ELR (cell line): ENCODE data around the gene AFAP1L2.
A peak's percentile ranks its signal among the peaks of the same experiment; 100 is the strongest.

Source experiments
- DNase-seq: peaks from one replicate; pipeline ENCODE4 v3.0.0-alpha.2; 2015; ENCODE audit warnings: low read depth

Gene AFAP1L2

GRCh38 chr10:114271075-114271778 is 133.1 kb downstream of the AFAP1L2 start:
- DNase-seq, result peak; percentile 58

DNA sequence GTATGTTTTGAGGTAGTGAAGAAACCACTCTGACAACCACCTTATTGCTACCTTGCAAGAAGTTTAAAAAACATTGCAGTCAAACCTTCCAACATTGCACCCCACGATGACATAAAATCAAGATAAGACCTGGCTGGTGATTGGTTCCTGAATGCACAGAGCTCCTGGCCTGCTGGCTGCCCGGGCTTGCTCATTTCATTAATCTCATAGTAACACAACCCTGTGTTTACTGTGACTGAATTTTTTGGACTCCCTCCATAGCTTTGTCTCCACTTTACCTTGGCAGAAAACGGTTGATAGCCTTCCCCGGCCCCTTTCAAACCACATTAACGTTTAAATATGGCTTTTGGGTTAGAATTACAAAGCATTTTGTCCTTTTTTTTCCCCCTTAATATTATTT is 137.8 kb downstream of the AFAP1L2 start:
- no peak for DNase-seq

- no peak for DNase-seq
Measured at GRCh38 chr10:114265392-114266053, 138.8 kb downstream of the AFAP1L2 start.

DNA sequence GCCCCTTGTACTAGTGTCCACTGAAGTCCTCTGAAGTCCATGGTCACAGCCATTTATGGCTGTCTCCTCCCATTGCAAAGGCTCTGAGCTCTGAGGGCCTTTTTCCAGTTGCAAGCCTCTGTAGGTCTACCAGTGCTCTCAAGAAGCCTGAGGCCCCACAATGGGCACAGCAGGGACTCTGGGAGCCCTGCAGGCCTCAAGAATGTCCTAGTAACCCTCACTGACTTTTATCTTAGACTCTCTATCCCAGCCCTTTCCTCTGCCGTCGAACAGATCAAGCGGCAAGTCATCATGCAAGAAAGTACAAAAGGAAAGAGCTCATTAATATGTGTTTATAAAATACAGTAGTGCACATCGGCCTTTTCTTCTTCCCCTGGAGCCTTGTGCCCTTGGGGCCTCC is 141.8 kb downstream of the AFAP1L2 start:
- DNase-seq, result no peak

DNA sequence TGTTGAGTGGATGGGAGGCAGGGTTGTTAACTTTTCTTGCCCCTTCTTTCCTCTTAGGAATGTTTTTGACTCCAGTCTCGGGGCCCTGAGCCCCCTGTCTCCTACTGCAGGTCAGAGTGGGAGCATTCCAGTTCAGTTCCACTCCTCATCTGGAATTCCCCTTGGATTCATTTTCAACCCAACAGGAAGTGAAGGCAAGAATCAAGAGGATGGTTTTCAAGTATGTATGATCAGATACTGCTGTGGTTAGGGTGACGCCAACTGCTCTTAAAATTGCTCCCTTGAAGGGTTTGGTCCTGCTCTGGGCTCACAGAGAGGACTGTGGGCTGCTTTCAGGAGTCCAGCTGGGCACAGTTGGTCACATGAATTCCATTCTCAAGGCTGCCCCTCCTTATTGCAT is 143.2 kb downstream of the AFAP1L2 start:
- DNase-seq, result peak; percentile 68

DNA sequence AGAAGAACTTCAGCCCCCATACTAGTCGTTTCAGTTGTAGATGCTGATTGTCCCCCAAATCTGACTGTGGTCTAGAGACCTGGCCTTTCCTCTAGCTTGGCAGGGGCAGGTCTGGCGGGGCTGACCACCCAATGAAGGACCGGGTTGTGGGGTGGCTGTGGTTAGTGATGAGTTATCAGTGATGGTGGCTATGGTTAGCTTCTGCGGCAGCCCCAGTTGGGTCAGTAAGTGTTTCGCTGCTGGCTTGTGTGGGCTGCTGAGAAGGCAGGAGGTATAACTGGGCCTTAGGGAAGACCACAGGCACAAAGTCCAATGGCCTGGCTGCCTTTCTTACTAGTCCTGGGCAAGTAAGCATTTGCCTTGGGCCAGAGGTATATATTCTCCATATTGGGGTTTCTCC is 143.9 kb downstream of the AFAP1L2 start:
- DNase-seq, result no peak

GRCh38 chr10:114259824-114260223 is 144.5 kb downstream of the AFAP1L2 start:
- DNase-seq, result peak; percentile 23

- no peak for DNase-seq
Measured at GRCh38 chr10:114258274-114258840, 145.9 kb downstream of the AFAP1L2 start.

GRCh38 chr10:114257498-114257897 is 146.8 kb downstream of the AFAP1L2 start:
- DNase-seq, result no peak

- peak; percentile 21 for DNase-seq
Measured at GRCh38 chr10:114256822-114257221, 147.5 kb downstream of the AFAP1L2 start.

DNA sequence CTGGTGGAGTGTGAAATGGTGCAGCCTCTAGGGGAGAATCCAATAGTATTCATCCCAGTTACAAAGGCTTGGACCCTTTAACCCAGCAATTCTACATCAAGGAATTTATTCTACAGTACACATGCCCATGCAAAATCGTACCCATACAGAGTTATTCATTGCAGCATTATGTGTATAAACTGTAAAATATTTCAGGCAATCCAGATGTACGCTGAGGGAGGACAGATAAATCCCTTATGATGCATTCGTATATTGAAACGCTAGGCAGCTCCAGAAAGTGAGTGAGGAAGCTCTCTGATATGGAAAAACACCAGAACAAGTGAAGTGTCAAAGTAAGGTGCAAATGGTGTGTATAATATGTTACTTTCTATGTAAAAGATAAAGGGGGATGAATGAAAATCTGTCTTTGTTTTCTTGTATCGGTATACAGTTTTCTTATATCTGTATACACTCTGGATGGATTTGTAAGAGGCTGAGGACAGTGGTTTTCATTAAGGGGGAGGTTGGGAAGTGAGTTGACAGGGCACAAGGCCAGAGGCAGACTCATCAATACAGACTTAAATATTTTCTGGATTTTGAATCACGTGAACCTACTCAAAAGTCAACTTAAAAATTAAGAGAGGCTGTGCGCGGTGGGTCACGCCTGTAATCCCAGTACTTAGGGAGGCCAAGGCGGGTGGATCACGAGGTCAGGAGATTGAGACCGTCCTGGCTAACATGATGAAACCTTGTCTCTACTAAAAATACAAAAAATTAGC is 148.1 kb downstream of the AFAP1L2 start:
- no peak for DNase-seq

DNA sequence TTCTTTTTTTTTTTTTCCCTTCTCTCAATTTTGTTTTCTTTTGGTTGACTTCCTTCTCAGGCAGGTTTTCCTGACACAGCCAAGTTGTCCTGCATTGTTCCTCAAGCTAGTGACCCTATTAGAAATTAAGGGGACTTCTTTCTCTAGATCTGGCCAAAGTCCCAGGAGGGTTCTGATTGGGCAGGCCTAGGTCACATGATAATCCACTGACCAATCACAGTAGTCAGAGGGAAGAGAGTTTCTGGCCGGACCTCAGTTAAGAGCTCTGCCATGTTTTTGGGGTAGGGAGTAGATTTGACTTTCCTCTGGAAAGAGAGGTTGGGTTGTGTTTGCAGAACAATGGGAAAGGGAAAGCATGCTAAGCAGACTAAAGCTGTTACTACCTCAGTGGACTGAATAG is 149.1 kb downstream of the AFAP1L2 start:
- no peak for DNase-seq

DNA sequence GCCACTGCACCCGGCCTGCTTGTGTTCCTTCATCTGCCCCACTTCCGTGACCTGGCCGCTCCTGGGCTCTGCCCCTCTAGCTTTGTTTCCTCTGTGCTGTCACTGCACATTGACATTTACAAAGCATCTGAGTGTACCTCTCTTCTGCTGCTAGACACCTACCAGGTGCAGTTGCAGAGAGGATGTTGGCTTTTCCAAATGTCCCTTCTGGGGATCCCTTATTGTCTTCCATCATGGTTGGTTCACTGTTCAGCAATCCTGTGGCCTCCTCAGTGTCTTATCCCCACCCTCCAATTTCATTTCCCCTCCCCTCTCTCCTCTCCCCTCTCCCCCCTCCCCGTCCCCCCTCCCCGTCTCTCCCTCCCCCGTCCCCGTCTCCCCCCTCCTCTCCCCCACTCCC is 151.4 kb downstream of the AFAP1L2 start:
- DNase-seq, result no peak

DNA sequence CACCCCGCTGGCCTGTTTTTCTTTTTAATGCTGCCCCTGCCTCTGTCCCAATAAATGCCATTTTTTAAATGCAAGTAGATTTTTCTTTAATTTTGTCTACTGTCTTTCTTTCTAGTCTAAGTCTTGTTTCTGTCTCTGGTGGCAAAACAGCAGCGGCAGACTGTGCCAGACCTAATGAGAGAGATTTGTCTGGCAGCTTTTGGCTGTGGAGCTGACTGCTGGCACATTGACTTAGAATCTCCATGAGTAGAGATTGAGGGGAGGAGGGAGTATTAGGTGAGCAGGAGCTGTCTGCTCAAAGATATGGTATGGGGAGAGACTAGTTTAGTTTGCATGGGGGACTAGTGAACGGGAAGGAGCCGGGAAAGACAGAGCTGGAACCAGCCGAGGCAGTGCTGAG is 152.2 kb downstream of the AFAP1L2 start:
- DNase-seq, result no peak

DNA sequence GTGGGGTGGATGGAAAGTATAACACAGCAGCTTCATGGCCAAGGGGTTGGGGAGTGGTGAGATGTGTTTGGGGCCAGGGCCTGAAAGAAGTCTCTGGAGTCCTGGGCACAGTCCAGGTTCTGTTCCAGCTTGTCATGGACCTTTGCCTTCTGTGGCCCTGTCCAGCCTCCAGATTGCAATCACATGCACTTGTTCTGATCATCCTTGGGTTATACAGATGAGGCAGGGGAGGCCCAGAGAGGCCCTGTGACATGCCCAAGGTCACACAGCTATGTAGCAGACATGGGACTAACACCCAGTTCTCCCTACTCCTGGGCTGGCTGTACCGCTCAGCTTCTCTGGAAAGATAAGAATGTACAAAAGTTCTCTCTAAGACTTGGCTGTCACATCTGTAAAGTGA is 153.6 kb downstream of the AFAP1L2 start:
- no peak for DNase-seq

GRCh38 chr10:114250236-114250635 is 154.1 kb downstream of the AFAP1L2 start:
- no peak for DNase-seq

DNA sequence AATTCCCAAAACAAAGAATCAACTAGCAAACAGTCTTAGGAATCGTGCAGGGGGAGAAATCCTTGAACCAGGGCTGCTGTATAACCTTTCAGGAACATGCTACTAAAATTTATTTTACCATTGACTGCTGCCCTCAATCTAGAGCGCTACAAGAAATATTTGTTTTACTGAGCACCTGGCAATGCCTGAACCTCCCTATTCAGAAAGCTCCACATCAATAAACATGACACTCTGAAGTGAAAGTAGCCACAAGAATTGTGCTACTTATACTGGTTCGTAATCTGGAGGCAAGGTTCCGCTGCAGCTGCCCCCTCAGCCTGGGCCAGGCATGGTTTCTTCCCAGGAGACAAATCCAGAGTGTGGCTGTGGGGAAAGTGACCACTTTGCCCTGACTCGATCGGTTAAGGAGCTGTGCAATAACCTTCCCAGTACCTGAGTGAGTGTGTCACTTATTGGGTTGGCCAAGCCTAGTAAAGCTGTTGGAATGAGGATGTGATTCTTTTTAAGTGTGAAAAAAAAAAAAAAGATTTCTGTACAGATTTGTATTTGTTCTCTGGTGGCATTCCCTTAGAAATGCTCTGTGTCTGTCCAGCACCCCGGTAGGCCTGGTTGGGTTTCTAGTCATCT is 157.5 kb downstream of the AFAP1L2 start:
- DNase-seq, result peak; percentile 25

- peak; percentile 60 for DNase-seq
Measured at GRCh38 chr10:114245121-114245791, 159.0 kb downstream of the AFAP1L2 start.
